ENCODE data around the gene HAVCR2. TPM values are rescaled to one million over a fixed set of nuclear protein-coding genes. Genes with fewer than 3 reads are reported as not detected.

HAVCR2 gene
- total RNA-seq, 1 experiment from 2014 or later, result not detected

DNA sequence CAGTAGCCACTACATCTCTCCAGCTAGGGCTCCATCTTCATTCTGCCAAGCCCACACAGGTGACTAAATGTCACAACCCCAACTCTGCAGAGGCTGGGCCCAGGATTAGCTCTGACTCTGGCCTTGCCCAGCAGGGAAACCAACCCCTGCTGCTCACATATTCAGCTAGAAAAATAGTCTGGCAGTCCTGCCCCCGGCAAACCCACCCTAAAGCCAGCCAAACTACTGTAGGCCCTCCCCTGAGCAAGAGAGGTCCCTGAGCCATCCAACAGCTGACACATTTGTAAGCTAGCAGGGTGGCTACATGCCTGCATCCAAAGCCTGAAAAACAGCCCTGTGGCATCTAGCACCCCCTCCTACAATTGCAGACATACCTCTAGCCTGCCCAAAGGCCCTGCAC lies 11.3 kb upstream of the HAVCR2 start:
- TF ChIP-seq CTCF (conservative IDR thresholded peaks at IDR 0.05), result no peak
- Mint-ChIP-seq H3K4me3 (no peak overlapping the region), H3K36me3 (ENCODE audit: insufficient read depth in 1 of 3, low read depth in 3 of 3) (peaks cover 0 to 4% (median 0%) of the 10 kb centered on the region in 3 experiments; a peak in 1 of 7 replicates), H3K27ac (peak overlapping the region in 2 of 3 experiments; percentile 48 to 61; a peak in 1 of 7 replicates), H3K4me1 (peaks cover 5% of the 10 kb centered on the region in 2 experiments; a peak in 3 of 4 replicates), H3K27me3 (ENCODE audit: low read depth) (no peaks in the 10 kb centered on the region), H3K9me3 (peaks cover 2 to 4% of the 10 kb centered on the region in 2 experiments; a peak in 3 of 5 replicates)
- H3K14ac ChIP-seq (ENCODE audit: insufficient read depth, low read length), result no peak overlapping the region; the same call in 1 of the 2 replicates
- H3K4me1 ChIP-seq (ENCODE audit: insufficient read depth, low read length), result no peaks in the 10 kb centered on the region
- no peaks in the 10 kb centered on the region for H3K9me3 ChIP-seq (ENCODE audit: control insufficient read depth, low read depth, low read length)
- WGBS (ENCODE audit: extremely low coverage, insufficient read length, low lambda C conversion rate), result no CpG with 5 or more reads among the region's 1 CpG
- no peaks in the 10 kb centered on the region for H3K79me1 ChIP-seq (ENCODE audit: insufficient read depth, low read depth, low read length, poor library complexity, severe bottlenecking)
- H3K79me2 ChIP-seq (ENCODE audit: insufficient read depth, low read length), result no peaks in the 10 kb centered on the region
- H3K27me3 ChIP-seq (ENCODE audit: insufficient read depth, low read length), result peaks cover 2% of the 10 kb centered on the region; the same call in 1 of the 2 replicates
- H3K27ac ChIP-seq (ENCODE audit: insufficient read length, low read depth, low read length), result no peak overlapping the region
- H2BK120ac ChIP-seq (ENCODE audit: low read depth, low read length, poor library complexity, severe bottlenecking), result no peak overlapping the region
- H2BK20ac ChIP-seq (ENCODE audit: low read depth, low read length, poor library complexity, severe bottlenecking), result no peak overlapping the region
- H2AK5ac ChIP-seq (ENCODE audit: insufficient read length, low read length), result no peak overlapping the region
- DNase-seq, result no peak
- H2BK5ac ChIP-seq (ENCODE audit: insufficient read length, low read length), result no peak overlapping the region
- H4K8ac ChIP-seq (replicated peaks; ENCODE audit: insufficient read length, low read depth, low read length), result no peak overlapping the region
- H3K23me2 ChIP-seq (ENCODE audit: insufficient read length, low read depth, low read length, poor library complexity, severe bottlenecking), result no peaks in the 10 kb centered on the region
- no peak overlapping the region for H3K18ac ChIP-seq (ENCODE audit: insufficient read length, low read depth, low read length)
- H3K4ac ChIP-seq (ENCODE audit: low read depth, low read length), result no peak overlapping the region
- no peak overlapping the region for H3K4me2 ChIP-seq (ENCODE audit: insufficient read depth, insufficient read length, low read length)
- H3K9ac ChIP-seq (ENCODE audit: extremely low read depth, insufficient read length, low read length), result no peak overlapping the region
- H2BK15ac ChIP-seq (ENCODE audit: low read depth, low read length), result no peak overlapping the region; the same call in 1 of the 2 replicates
- H4K5ac ChIP-seq (ENCODE audit: insufficient read length, low read depth, low read length), result no peak overlapping the region
- no peak overlapping the region for H2AFZ ChIP-seq (ENCODE audit: low read length)
- H2BK12ac ChIP-seq (ENCODE audit: insufficient read length, low read depth, low read length), result no peak overlapping the region
- H4K20me1 ChIP-seq (ENCODE audit: control insufficient read depth, insufficient read depth, insufficient read length), result no peaks in the 10 kb centered on the region
- no peak overlapping the region for H3T11ph ChIP-seq (ENCODE audit: low read length)
- no peak overlapping the region for H4K91ac ChIP-seq (ENCODE audit: insufficient read length, low read depth, low read length)
- no peak overlapping the region for H3K56ac ChIP-seq (ENCODE audit: insufficient read length, low read depth, low read length)
- no peak overlapping the region for H3K23ac ChIP-seq (ENCODE audit: insufficient read length, low read depth, low read length)
